ENCODE data around the gene MB. TPM values are rescaled to one million over a fixed set of nuclear protein-coding genes. Genes with fewer than 3 reads are reported as not detected.

The MB gene
- total RNA-seq, 1 experiment from 2014 or later = 1.5 TPM

GRCh38 chr22:35625763-35626432 lies 8.8 kb upstream of the MB start (continued):
- TF ChIP-seq ZBTB33 (IDR thresholded peaks at IDR 0.05; ENCODE audit: extremely low read depth, insufficient replicate concordance, low read length) (no peak), FOSL1 (IDR thresholded peaks at IDR 0.05; ENCODE audit: low read depth) (no peak)

GRCh38 chr22:35624547-35624946 lies 7.4 kb upstream of the MB start:
- Histone ChIP-seq H3K9me3 (ENCODE audit: control insufficient read depth in 1 of 2, insufficient read depth in 1 of 2, low read depth in 1 of 2, low read length in 2 of 2) (peaks cover 0 to 4% of the 10 kb centered on the region in 2 experiments; a peak in 1 of 4 replicates), H3K27me3 (ENCODE audit: insufficient read depth, low read length) (no peaks in the 10 kb centered on the region), H3K27ac (ENCODE audit: low read depth, low read length) (no peak overlapping the region), H4K20me1 (ENCODE audit: insufficient read depth) (no peaks in the 10 kb centered on the region), H3K79me2 (ENCODE audit: insufficient read depth, low read length) (no peaks in the 10 kb centered on the region), H2AFZ (ENCODE audit: low read depth, low read length, poor library complexity, severe bottlenecking) (no peak overlapping the region), H3K9me2 (ENCODE audit: insufficient read depth) (no peaks in the 10 kb centered on the region), H3K36me3 (ENCODE audit: control insufficient read depth in 1 of 2, insufficient read depth in 2 of 2, low read length in 2 of 2) (no peaks in the 10 kb centered on the region), H3K4me2 (ENCODE audit: low read length) (no peak overlapping the region), H3K9ac (ENCODE audit: low read length) (no peak overlapping the region), H3K4me3 (replicated peaks in 1 of 2; ENCODE audit: low read depth in 1 of 2, low read length in 2 of 2) (no peak overlapping the region), H3K4me1 (ENCODE audit: control insufficient read depth in 1 of 2, insufficient read depth in 2 of 2, low read length in 2 of 2) (peaks cover 24 to 46% of the 10 kb centered on the region in 2 experiments)
- BruUV-seq (replicated peaks) = no TSS peak
- ChIA-PET POLR2A (no interaction called here), RAD21 (ENCODE audit: low non-redundant PET in 1 of 2, low total read pairs in 2 of 2, uncharacterized antibody in 2 of 2, unreplicated experiment in 2 of 2) (no interaction called here), CTCF (no interaction called here)
- intact Hi-C loops (cut with micrococcal nuclease) = no loop called here
- TF ChIP-seq CEBPB (IDR thresholded peaks at IDR 0.05; ENCODE audit: low read depth) = no peak
- no peak for TF ChIP-seq ATF3 (IDR thresholded peaks at IDR 0.05)
- TF ChIP-seq ZFX (IDR thresholded peaks at IDR 0.05) = no peak
- no peak for TF ChIP-seq EGR1 (IDR thresholded peaks at IDR 0.05; ENCODE audit: low read depth)
- TF ChIP-seq FOSL1 (IDR thresholded peaks at IDR 0.05; ENCODE audit: low read depth) = no peak
- TF ChIP-seq POLR2A (IDR thresholded peaks at IDR 0.05; ENCODE audit: borderline replicate concordance, extremely low read depth, insufficient read depth, insufficient read length) = no peak
- TF ChIP-seq EZH2 (IDR thresholded peaks at IDR 0.05) = no peak
- no peak for TF ChIP-seq ZBTB33 (IDR thresholded peaks at IDR 0.05; ENCODE audit: extremely low read depth, insufficient replicate concordance, low read length)
- TF ChIP-seq JUND (IDR thresholded peaks at IDR 0.05) = no peak
- no peak for TF ChIP-seq CBX3 (IDR thresholded peaks at IDR 0.05; ENCODE audit: low read depth)
- TF ChIP-seq SRF (IDR thresholded peaks at IDR 0.05; ENCODE audit: low read depth) = no peak
- no peak for TF ChIP-seq TCF7L2 (IDR thresholded peaks at IDR 0.05; ENCODE audit: borderline replicate concordance, extremely low read depth, insufficient read depth, insufficient read length)
- no peak for TF ChIP-seq CTCF (IDR thresholded peaks at IDR 0.05 in 2 of 3, conservative IDR thresholded peaks at IDR 0.05 in 1 of 3; ENCODE audit: borderline replicate concordance in 1 of 3, insufficient read depth in 1 of 3, low read depth in 2 of 3, low read length in 2 of 3)
- no peak for TF ChIP-seq EZH2phosphoT487 (IDR thresholded peaks at IDR 0.05; ENCODE audit: borderline replicate concordance)
- TF ChIP-seq POLR2AphosphoS5 (IDR thresholded peaks at IDR 0.05; ENCODE audit: low read depth, low read length) = no peak
- no peak for TF ChIP-seq ZNF274 (IDR thresholded peaks at IDR 0.05; ENCODE audit: low read depth, low read length)
- TF ChIP-seq ELF1 (IDR thresholded peaks at IDR 0.05; ENCODE audit: borderline replicate concordance, low read depth) = no peak
- no peak for TF ChIP-seq RAD21 (IDR thresholded peaks at IDR 0.05; ENCODE audit: low read depth)
- no peak for TF ChIP-seq MAX (IDR thresholded peaks at IDR 0.05)
- no peak for DNase-seq (ENCODE audit: low read depth, low spot score)
- no peak for ATAC-seq
